Endothelial cell of umbilical vein (primary cell): ENCODE results near the gene NFKB2. TPM values are rescaled to one million over a fixed set of nuclear protein-coding genes. Genes with fewer than 3 reads are reported as not detected.

Source experiments
- BruUV-seq: library from RNA; stranded (reverse); fragments of 400-500 nt; replicated peaks from 2 replicates; lab custom pipeline; 2021; lab: Mats Ljungman, UMichigan
- CTCF ChIA-PET: fragments of 300-600, 350-600 bp; sonication (Branson Sonifier 250); formaldehyde crosslinking; loops from one replicate; lab custom pipeline; 2021; ENCODE audit warnings: antibody characterized with exemption, inconsistent platforms; lab: Charles Lee
- POLR2A ChIA-PET: fragments of 300-600, 350-600 bp; sonication (Branson Sonifier 250); formaldehyde crosslinking; loops from one replicate; lab custom pipeline; 2021; ENCODE audit warnings: antibody characterized with exemption, inconsistent platforms; lab: Charles Lee
- DNase-seq: peaks from one replicate; pipeline ENCODE4 v3.0.0-alpha.2; 2011; ENCODE audit warnings: low read depth, low spot score
- FAIRE-seq: peaks from 2 replicates; lab custom pipeline; 2011; peaks lifted over from hg19 to GRCh38; lab: Jason Lieb, UNC
- H2AFZ ChIP-seq: 2 replicates; pipeline ENCODE4 v1.6.0; 2012; ENCODE audit warnings: low read depth, low read length, control low read depth, inconsistent platforms
- H3K27ac ChIP-seq: 2 replicates; pipeline ENCODE4 v1.5.1; 2011; ENCODE audit warnings: low read depth, mild to moderate bottlenecking, control low read depth, low read length, moderate library complexity; ENCODE audit not compliant: insufficient read depth
- H3K27me3 ChIP-seq, 2 experiments: 2 replicates each; pipeline versions ENCODE4 v1.6.0 to v1.6.1; 2011; ENCODE audit warnings: low read length in 2 of 2, mixed read lengths in 1 of 2; ENCODE audit not compliant: control insufficient read depth in 2 of 2, insufficient read depth in 2 of 2
- H3K36me3 ChIP-seq, 2 experiments: 2 replicates in 1 of 2; 3 replicates in 1 of 2; pipeline ENCODE4 v1.5.1; 2011; ENCODE audit warnings: low read length in 2 of 2, mild to moderate bottlenecking in 1 of 2, moderate library complexity in 1 of 2; ENCODE audit not compliant: control insufficient read depth in 2 of 2, insufficient read depth in 2 of 2; ENCODE audit errors: extremely low read depth in 1 of 2
- H3K4me1 ChIP-seq: 3 replicates; pipeline ENCODE4 v1.5.1; 2011; ENCODE audit warnings: mild to moderate bottlenecking, low read length; ENCODE audit not compliant: control insufficient read depth, insufficient read depth; ENCODE audit errors: extremely low read depth
- H3K4me2 ChIP-seq: 2 replicates; pipeline ENCODE4 v1.6.1; 2011; ENCODE audit warnings: low read length, control low read depth, mixed read lengths; ENCODE audit not compliant: insufficient read depth
- H3K4me3 ChIP-seq, 3 experiments: fragments of 200-600 bp in 1 of 3; sonication (generic), shearing (Covaris generic) in 1 of 3; replicated peaks in 1 of 3; 2 replicates each; pipeline ENCODE4 v1.5.1; 2011 to 2016; ENCODE audit warnings: control low read depth in 3 of 3, low read length in 3 of 3, mild to moderate bottlenecking in 2 of 3, inconsistent platforms in 1 of 3, low read depth in 1 of 3, moderate library complexity in 1 of 3; ENCODE audit not compliant: insufficient read depth in 1 of 3
- H3K79me2 ChIP-seq: 2 replicates; pipeline ENCODE4 v1.6.0; 2012; ENCODE audit warnings: low read length, inconsistent platforms; ENCODE audit not compliant: control insufficient read depth, insufficient read depth
- H3K9ac ChIP-seq: replicated peaks from 2 replicates; pipeline ENCODE3; 2011; ENCODE audit warnings: low read length, control low read depth; ENCODE audit not compliant: insufficient read depth; ENCODE audit errors: extremely low read depth
- H3K9me1 ChIP-seq: replicated peaks from 3 replicates; pipeline ENCODE4 v1.6.0; 2011; ENCODE audit warnings: mild to moderate bottlenecking, low read length; ENCODE audit not compliant: control insufficient read depth, insufficient read depth; ENCODE audit errors: extremely low read depth
- H3K9me3 ChIP-seq: replicated peaks from 2 replicates; pipeline ENCODE4 v1.5.1; 2012; ENCODE audit warnings: low read length, inconsistent platforms; ENCODE audit not compliant: control insufficient read depth, insufficient read depth
- H4K20me1 ChIP-seq: replicated peaks from 2 replicates; pipeline ENCODE3; 2011; ENCODE audit warnings: mild to moderate bottlenecking, low read length; ENCODE audit not compliant: control insufficient read depth, insufficient read depth; ENCODE audit errors: extremely low read depth
- EZH2 ChIP-seq: IDR thresholded peaks from 2 replicates; pipeline ENCODE4 v1.6.1; 2012; ENCODE audit warnings: borderline replicate concordance, low read depth, mild to moderate bottlenecking, moderate library complexity, low read length, inconsistent platforms; ENCODE audit not compliant: severe bottlenecking
- FOS ChIP-seq: IDR thresholded peaks from 2 replicates; pipeline ENCODE4 v1.6.1; 2011; ENCODE audit warnings: mild to moderate bottlenecking, low read length, moderate library complexity, borderline replicate concordance; ENCODE audit not compliant: insufficient read depth
- GATA2 ChIP-seq: IDR thresholded peaks from 2 replicates; pipeline ENCODE4 v1.7.0; 2011; ENCODE audit warnings: low read depth, mild to moderate bottlenecking, moderate library complexity, mixed read lengths, low read length; ENCODE audit not compliant: insufficient read length, insufficient read depth
- JUN ChIP-seq: IDR thresholded peaks from 2 replicates; pipeline ENCODE4 v1.6.1; 2011; ENCODE audit warnings: borderline replicate concordance, low read depth; ENCODE audit not compliant: insufficient read length, insufficient read depth
- MYC ChIP-seq: IDR thresholded peaks from one replicate; pipeline ENCODE4 v1.6.1; 2011; ENCODE audit warnings: mild to moderate bottlenecking, low read depth, low read length
- POLR2A ChIP-seq: IDR thresholded peaks from 2 replicates; pipeline ENCODE4 v1.6.1; 2012; ENCODE audit warnings: low read depth, mild to moderate bottlenecking, control low read depth, low read length
- POLR2AphosphoS5 ChIP-seq: IDR thresholded peaks from 2 replicates; pipeline ENCODE4 v1.6.1; 2012; ENCODE audit warnings: low read depth, mild to moderate bottlenecking, control low read depth, low read length, moderate library complexity; ENCODE audit not compliant: insufficient read depth
- dilution Hi-C: fragments of 300-500 bp; cut with MboI; formaldehyde crosslinking; loops from one replicate; pipeline ENCODE4 v1.15.0; 2019; ENCODE audit warnings: low sequenced_read_pairs; ENCODE audit not compliant: extremely low pct_ligation_motif_present
- intact Hi-C: fragments of 100-400 bp; cut with micrococcal nuclease; formaldehyde crosslinking; loops from one replicate; pipeline ENCODE4 v1.10.0; 2022
- polyA plus RNA-seq, 4 experiments: library from polyadenylated mRNA; depleted of rRNA in 3 of 4; stranded (reverse) in 3 of 4; unstranded in 1 of 4; fragments of >200 nt; gene quantifications; 2 replicates each; pipeline versions ENCODE4 v1.2.1 to v1.2.3, GENCODE V29; 2011 to 2012; ENCODE audit warnings: missing spikeins in 1 of 4
- total RNA-seq: library from RNA; stranded (reverse); gene quantifications from 2 replicates; pipeline ENCODE4 v1.2.3, GENCODE V29; 2021
- TF ChIP-seq, protein P1 (sequence below): IDR thresholded peaks from 2 replicates; pipeline ENCODE4 v1.6.1; 2011; ENCODE audit not compliant: insufficient read depth, insufficient read length
- TF ChIP-seq, protein P2 (sequence below), 2 donors: IDR thresholded peaks; 1 replicate in 1 of 2; 2 replicates in 1 of 2; pipeline ENCODE4 v1.5.1; 2011; ENCODE audit warnings: low read length in 2 of 2, mild to moderate bottlenecking in 2 of 2, moderate library complexity in 2 of 2, control low read depth in 1 of 2, inconsistent platforms in 1 of 2, low read depth in 1 of 2; ENCODE audit not compliant: insufficient read depth in 1 of 2; ENCODE audit errors: extremely low read depth in 1 of 2

The NFKB2 gene
- total and polyA plus RNA-seq, 2 donors (not counting 3 experiments of a cell fraction or from before 2014, with no cell fraction given), result 21.0 to 25.6 TPM

DNA sequence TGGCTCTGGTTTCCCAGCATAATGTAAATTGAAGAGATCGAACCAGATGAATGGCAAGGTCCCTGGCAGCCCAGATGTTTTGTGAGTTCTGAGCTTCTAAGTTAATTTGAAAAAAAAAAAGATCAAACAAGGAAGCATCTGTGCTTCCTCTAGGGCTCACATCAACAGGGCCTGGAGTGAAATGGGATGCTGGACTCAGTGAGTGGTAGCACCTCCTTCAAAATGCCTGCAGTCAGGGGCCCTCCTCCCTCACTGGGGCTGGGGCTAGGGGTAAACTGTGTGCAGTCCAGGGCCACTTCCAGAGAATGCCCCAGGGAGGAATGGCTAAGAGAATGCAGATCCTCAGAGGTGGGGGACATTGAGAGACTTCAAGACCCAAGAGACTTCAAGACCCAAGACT, 42.9 kb downstream of the NFKB2 start:
- Histone ChIP-seq H3K27ac (no peak overlapping the region), H2AFZ (no peak overlapping the region), H3K79me2 (no peaks in the 10 kb centered on the region), H3K27me3 (peaks cover 13 to 24% of the 10 kb centered on the region in 2 experiments), H3K4me1 (no peaks in the 10 kb centered on the region), H3K9me3 (no peaks in the 10 kb centered on the region), H3K4me2 (no peak overlapping the region), H3K9ac (no peak overlapping the region), H4K20me1 (no peaks in the 10 kb centered on the region), H3K9me1 (no peaks in the 10 kb centered on the region), H3K4me3 (no peak overlapping the region), H3K36me3 (no peaks in the 10 kb centered on the region)
- DNase-seq (no peak), FAIRE-seq (no peak)
- BruUV-seq, result no TSS peak
- TF ChIP-seq, protein P1, sequence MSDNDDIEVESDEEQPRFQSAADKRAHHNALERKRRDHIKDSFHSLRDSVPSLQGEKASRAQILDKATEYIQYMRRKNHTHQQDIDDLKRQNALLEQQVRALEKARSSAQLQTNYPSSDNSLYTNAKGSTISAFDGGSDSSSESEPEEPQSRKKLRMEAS, result no peak
- TF ChIP-seq JUN (no peak), FOS (no peak), POLR2A (no peak), EZH2 (no peak), MYC (no peak), POLR2AphosphoS5 (no peak), GATA2 (no peak)
- TF ChIP-seq, protein P2, sequence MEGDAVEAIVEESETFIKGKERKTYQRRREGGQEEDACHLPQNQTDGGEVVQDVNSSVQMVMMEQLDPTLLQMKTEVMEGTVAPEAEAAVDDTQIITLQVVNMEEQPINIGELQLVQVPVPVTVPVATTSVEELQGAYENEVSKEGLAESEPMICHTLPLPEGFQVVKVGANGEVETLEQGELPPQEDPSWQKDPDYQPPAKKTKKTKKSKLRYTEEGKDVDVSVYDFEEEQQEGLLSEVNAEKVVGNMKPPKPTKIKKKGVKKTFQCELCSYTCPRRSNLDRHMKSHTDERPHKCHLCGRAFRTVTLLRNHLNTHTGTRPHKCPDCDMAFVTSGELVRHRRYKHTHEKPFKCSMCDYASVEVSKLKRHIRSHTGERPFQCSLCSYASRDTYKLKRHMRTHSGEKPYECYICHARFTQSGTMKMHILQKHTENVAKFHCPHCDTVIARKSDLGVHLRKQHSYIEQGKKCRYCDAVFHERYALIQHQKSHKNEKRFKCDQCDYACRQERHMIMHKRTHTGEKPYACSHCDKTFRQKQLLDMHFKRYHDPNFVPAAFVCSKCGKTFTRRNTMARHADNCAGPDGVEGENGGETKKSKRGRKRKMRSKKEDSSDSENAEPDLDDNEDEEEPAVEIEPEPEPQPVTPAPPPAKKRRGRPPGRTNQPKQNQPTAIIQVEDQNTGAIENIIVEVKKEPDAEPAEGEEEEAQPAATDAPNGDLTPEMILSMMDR (IDR thresholded peaks at IDR 0.05; ENCODE audit: extremely low read depth in 1 of 2, insufficient read depth in 1 of 2, low read depth in 1 of 2, low read length in 2 of 2), result no peak
- POLR2A ChIA-PET, result no interaction called here
- intact Hi-C loops, result no loop called here
- CTCF ChIA-PET, result interaction anchor here (0.8 kb wide), 1 partner anchor 17 kb away, joined by 3 read pairs; no protein-coding TSS in a partner anchor
- dilution Hi-C loops, result no loop called here
